Ecto neural progenitor cell (in vitro differentiated cells): ENCODE data around the gene TNIK.

ENCODE experiments used
- DNase-seq: peaks from one replicate; pipeline ENCODE4 v3.0.0-alpha.2; 2018; ENCODE audit warnings: low spot score

The TNIK gene

DNA sequence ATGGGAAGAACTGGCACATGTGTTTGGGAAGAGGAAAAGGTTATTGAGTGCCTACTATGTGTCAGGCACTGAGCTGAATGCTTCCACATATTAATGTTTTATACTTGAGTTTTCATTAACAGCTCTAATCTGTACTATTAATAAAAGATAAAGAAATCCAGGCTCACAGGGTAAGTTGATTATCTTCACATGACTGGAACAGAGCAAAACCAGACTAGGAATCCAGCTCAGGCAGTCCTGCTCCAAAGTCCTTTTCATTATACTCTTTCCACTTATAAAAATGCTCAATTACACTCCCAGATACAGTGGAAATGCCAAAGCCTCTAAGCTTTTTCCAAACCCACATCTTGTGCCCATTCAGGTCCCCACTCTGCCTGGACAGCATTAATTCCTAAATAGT lies 97.6 kb downstream of the TNIK start:
- no peak for DNase-seq

- no peak for DNase-seq
Observed at GRCh38 chr3:171358881-171359198, 101.4 kb downstream of the TNIK start.

DNA sequence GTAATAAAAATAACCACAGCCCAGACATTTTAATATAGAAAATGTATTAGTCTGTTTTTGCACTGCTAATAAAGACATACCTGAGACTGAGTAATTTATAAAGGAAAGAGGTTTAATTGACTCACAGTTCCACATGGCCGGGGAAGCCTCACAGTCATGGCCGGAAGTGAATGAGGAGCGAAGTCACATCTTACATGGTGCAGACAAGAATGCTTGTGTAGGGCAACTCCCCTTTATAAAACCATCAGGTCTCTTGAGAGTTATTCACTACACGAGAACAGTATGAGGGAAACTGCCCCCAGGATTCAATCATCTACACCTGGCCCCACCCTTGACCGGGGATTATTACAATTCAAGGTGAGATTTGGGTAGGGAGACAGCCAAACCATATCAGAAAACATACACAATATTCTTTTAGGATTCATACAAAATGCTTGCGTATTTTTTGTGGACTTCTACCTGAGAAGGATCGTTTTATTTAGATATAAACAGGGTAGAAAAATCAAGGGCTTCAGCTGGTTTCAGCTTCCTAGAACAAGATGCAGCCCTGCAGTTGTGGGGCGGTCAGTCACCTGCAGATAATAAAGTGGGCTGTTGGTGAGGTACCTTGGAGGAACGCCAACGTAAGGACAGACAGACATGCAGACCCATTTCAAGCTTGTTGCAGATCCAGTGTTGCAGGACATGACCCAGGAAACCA lies 101.9 kb downstream of the TNIK start:
- DNase-seq, result no peak

DNA sequence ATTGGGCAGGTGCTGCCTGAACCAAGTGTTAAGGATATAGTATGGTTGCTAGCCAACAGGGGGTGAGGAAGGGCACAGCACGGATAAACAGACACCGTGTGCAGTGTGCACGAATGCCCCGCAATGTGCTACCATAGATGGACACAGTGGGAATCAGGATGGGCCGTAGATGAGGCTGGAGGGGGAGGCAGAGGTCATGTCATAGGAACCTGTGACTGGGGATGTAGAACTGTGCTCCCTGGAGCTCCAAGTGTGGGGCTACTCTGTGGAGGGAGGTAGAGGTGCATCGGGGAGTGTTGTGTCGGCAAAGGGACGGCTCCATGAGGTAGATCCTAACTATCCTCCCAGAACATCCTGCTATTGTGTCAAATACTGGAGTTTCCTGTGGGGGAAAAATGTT lies 102.5 kb downstream of the TNIK start:
- no peak for DNase-seq

DNA sequence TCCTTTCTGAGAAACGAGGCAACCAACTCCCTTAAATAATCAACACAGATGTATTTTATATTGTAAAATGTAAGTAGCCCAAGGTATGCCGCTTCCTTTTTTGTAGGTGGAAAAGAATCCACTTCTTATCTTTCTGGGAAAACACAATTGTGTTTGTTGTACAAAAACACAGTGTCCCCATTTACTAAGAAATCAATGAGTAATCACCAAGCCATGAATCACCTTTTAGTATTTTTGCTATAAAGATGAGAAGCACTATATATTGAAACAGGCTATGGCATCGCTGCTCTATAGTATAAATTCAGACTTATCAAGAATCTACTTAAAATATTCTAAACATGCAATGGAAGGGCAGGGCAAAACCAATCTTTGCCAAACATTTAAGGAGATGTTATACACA lies 104.0 kb downstream of the TNIK start:
- no peak for DNase-seq

- no peak for DNase-seq
Observed at GRCh38 chr3:171354706-171355582, 105.3 kb downstream of the TNIK start.

- DNase-seq, result no peak
Observed at GRCh38 chr3:171354049-171354705, 106.0 kb downstream of the TNIK start.

- no peak for DNase-seq
Observed at GRCh38 chr3:171353423-171353822, 106.8 kb downstream of the TNIK start.

GRCh38 chr3:171352387-171352935 lies 107.7 kb downstream of the TNIK start:
- no peak for DNase-seq

GRCh38 chr3:171351676-171352075 lies 108.5 kb downstream of the TNIK start:
- DNase-seq, result no peak

GRCh38 chr3:171350364-171350763 lies 109.8 kb downstream of the TNIK start:
- no peak for DNase-seq

DNA sequence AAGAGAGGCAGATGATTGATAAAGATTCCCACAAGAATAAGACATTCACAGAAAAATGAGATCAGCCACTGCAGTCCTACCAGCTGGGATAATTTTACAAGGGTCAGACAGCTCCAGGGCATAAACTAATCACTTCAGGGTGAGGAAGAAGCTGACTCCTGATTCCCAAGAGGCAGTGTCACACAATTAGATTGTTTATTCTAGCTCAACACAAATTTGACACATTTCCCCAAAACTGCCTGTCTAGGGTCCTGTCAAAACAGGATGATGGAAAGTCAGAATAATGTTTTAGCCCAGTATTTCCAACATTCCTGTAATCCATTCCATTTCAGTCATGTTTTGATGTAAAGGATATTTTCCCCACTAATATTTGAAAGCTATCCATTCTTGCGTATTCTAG lies 110.8 kb downstream of the TNIK start:
- DNase-seq, result no peak

DNA sequence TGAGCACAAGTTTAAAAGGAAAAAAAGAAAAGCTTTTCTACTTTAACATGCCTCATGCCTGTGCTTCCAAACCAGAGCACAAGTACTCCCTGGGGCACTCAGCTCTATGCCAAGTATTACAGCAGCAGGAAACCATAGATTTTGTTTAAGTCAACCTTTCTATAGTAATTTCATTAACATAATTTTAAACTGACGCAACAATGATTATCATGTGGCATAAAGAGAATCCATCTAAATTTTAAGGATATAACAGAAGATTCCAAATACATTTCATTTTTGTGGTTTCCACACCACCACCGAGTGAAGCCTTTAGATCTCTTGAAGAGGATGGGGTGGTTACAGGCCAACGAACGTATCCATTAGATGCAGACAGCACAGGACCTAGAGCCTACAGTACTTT lies 112.1 kb downstream of the TNIK start:
- DNase-seq, result no peak

DNA sequence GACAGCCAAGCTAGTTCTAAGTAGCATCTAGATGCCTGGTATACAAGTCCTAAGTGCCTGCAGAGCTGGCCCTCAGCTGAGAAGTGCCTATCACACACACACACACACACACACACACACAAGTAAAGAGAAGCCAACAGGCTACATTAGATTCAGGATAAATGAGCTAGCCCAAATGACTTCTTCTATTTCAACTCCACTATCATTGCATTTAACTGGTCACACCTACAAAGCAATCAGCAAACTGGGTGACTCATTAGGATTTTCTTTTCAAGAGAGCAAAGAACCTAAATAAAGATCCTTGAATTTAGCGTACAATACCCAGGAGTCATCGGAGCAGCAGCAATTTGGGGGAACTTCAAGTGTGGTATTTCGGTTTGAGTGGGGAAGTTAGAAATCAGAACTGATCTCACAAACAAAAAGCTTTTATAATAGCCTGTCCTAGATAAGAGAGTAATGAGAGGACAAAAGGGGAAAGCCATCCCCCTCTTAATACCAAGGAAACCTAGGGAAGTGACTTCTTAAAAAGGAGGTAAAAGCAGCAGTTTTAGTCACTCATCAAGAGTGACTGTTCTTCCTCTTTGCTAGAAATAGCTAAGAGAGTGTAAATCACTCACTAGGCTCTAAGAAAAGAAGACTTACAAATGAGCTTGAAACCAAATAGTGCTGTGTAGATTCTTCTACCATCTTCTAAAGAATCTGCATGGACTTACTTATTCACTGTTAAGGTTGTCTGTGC lies 112.7 kb downstream of the TNIK start:
- DNase-seq, result no peak

DNA sequence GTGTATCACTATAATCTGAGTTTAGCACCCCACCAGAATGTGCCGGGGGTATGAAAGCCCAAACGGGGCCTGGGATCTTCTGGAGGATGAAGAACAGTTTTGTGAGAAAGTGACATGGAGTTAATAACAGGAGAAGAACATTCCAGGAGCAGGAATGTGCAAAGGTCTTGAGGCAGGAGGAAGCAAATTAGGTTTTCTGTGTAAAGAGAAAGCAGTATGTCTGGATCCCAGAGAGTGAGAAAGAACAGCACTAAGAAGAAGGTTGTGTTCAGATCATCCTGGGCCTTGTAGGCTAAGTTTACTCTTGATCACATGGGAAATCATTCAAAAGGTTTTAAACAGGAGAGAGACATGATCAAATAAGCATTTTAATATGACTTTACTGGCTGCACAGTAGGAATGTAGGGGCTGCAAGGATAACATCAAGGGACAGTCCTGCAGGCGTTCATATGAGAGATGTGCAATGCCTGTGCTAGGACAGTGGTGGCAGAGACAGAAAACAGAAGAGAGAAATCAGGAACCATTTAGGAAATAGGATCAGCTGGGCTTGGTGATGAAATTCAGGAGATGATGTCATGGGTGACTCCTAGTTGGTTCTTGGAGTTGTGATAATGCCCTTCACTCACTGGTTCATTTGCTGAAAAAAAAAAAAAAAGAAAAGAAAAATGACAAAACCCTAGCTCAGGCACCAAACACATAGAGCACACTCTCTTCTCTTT lies 113.5 kb downstream of the TNIK start:
- DNase-seq, result no peak

DNA sequence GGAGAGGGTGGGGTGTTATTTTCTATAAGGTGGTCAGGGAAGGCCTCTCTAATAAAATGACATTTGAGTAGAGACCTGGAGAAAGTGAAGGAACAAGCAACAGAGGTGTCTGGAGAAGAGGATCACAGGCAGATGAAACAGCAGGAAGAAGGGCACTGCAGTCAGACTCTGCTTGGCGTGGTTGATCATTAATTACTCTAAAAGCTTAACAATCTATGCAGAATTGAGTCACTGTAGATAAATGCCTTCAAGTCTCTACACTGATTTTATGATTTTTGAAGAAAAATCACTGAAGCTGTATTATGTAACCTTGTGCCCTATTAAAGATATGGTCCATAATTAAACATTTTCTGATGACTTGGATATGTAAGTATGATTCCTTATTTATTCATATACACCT lies 114.2 kb downstream of the TNIK start:
- no peak for DNase-seq

- no peak for DNase-seq
Observed at GRCh38 chr3:171345107-171345843, 114.9 kb downstream of the TNIK start.

DNA sequence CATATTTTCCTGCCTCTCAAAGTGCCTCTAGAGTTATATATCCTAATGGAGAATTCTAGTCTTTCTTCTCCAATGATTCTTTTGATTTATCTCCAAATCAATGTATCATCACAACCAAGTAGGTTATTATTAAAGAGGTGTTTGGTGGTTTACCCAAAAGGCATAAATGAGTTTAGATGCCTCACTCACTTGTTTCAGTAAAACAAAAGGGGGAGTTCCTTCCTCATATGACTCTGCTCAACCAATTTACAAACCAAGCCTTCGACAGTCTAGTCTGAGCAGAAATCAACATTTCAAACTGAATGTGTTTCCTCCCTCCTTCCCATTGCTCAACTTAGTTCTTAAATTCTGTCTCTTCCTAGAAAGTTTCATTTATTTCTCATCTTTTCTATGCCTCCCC lies 116.5 kb downstream of the TNIK start:
- DNase-seq, result no peak

- DNase-seq, result no peak
Observed at GRCh38 chr3:171342783-171343420, 117.3 kb downstream of the TNIK start.

- DNase-seq, result no peak
Observed at GRCh38 chr3:171342200-171342599, 118.0 kb downstream of the TNIK start.
